ENCODE results near the gene BRD4. TPM values are rescaled to one million over a fixed set of nuclear protein-coding genes. Genes with fewer than 3 reads are reported as not detected.

BRD4 gene
- total RNA-seq, 6 donors from 2014 or later: 41.9 to 117 (median 79.3) TPM

GRCh38 chr19:15265214-15265849 lies 67.0 kb downstream of the BRD4 start:
- DNase-seq (no peak), ATAC-seq (ENCODE audit: low FRiP score in 2 of 2) (no peak)
- Histone ChIP-seq H3K36me3 (peaks cover 20 to 91% (median 64%) of the 10 kb centered on the region in 4 donors), H3K9me3 (no peaks in the 10 kb centered on the region), H3K27ac (peak overlapping the region; percentile 65 to 70 (median 66)), H3K4me1 (peaks cover 37 to 53% (median 50%) of the 10 kb centered on the region in 4 donors), H3K4me3 (no peak overlapping the region), H3K27me3 (no peaks in the 10 kb centered on the region)
- WGBS, 2 donors: 73 to 84% methylated on average over 21 to 25 of the region's 26 CpGs
- TF ChIP-seq EP300 (IDR thresholded peaks at IDR 0.05) (no peak), POLR2A (IDR thresholded peaks at IDR 0.05) (no peak), POLR2AphosphoS5 (IDR thresholded peaks at IDR 0.05) (no peak)
- TF ChIP-seq, protein P1, sequence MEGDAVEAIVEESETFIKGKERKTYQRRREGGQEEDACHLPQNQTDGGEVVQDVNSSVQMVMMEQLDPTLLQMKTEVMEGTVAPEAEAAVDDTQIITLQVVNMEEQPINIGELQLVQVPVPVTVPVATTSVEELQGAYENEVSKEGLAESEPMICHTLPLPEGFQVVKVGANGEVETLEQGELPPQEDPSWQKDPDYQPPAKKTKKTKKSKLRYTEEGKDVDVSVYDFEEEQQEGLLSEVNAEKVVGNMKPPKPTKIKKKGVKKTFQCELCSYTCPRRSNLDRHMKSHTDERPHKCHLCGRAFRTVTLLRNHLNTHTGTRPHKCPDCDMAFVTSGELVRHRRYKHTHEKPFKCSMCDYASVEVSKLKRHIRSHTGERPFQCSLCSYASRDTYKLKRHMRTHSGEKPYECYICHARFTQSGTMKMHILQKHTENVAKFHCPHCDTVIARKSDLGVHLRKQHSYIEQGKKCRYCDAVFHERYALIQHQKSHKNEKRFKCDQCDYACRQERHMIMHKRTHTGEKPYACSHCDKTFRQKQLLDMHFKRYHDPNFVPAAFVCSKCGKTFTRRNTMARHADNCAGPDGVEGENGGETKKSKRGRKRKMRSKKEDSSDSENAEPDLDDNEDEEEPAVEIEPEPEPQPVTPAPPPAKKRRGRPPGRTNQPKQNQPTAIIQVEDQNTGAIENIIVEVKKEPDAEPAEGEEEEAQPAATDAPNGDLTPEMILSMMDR (IDR thresholded peaks at IDR 0.05): no peak

- WGBS, 2 donors: 60 to 91% methylated on average over 1 of the region's 1 CpG
- TF ChIP-seq, protein P1 (IDR thresholded peaks at IDR 0.05): no peak
- no peak for TF ChIP-seq POLR2AphosphoS5 (IDR thresholded peaks at IDR 0.05)
- TF ChIP-seq POLR2A (IDR thresholded peaks at IDR 0.05): no peak
- no peak for TF ChIP-seq EP300 (IDR thresholded peaks at IDR 0.05)
- Histone ChIP-seq H3K27me3 (no peaks in the 10 kb centered on the region), H3K9me3 (no peaks in the 10 kb centered on the region), H3K27ac (peak overlapping the region; percentile 65 to 70 (median 66)), H3K36me3 (peaks cover 20 to 91% (median 65%) of the 10 kb centered on the region in 4 donors), H3K4me1 (peaks cover 36 to 50% (median 48%) of the 10 kb centered on the region in 4 donors), H3K4me3 (no peak overlapping the region)
- DNase-seq (no peak), ATAC-seq (ENCODE audit: low FRiP score in 2 of 2) (no peak)
Observed at GRCh38 chr19:15264933-15265206, 67.5 kb downstream of the BRD4 start.

DNA sequence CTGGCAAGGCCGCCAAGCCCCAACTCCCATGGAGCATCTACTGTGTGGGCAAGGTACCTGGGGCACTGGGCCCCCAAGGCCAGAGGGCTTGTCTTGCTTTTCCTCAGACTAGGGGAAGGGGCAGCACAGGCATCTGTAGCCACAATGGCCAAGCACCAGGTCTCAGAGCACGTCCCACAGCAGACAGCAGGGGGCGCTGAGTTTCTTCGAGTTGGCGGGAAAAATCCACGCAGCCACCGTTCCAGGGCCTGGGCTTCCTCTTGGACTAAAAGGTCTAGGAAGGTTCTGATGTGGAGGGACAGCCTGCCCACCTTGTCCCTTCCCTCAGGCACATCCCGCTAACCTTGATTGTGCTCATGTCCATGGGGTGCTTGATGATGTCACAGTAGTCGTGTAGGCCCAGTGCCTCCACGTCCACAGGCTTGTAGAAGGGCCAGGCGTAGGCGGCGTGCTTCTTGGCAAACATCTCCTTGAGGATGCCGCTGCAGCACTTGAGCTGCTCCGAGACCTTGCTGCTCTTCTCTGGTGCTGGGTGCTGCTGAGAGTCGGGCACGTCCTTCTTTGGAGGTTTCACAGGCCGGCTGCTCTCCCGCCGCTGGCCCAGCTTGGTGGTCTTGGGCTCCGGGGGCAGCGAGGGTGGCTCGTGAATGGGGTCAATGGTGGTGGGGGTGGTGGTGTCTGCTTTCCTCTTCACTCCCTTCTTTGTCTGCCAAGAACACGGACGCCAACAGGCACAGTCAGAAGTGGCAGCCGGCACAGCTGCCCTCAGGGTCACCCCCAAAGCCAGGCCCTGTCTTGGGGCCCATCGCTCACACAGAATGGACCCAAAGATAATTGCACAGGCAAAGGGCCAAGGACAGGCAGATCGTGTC lies 68.0 kb downstream of the BRD4 start:
- TF ChIP-seq EP300 (IDR thresholded peaks at IDR 0.05) (no peak), POLR2A (IDR thresholded peaks at IDR 0.05) (no peak), POLR2AphosphoS5 (IDR thresholded peaks at IDR 0.05) (peak; percentile 7 to 8)
- TF ChIP-seq, protein P1 (IDR thresholded peaks at IDR 0.05): peak; percentile 61 to 88 (median 82)
- peaks cover 30 to 45% (median 43%) of the 10 kb centered on the region in 4 donors for H3K4me1 ChIP-seq
- peak; percentile 58 to 68 for ATAC-seq (ENCODE audit: low FRiP score in 2 of 2)

DNA sequence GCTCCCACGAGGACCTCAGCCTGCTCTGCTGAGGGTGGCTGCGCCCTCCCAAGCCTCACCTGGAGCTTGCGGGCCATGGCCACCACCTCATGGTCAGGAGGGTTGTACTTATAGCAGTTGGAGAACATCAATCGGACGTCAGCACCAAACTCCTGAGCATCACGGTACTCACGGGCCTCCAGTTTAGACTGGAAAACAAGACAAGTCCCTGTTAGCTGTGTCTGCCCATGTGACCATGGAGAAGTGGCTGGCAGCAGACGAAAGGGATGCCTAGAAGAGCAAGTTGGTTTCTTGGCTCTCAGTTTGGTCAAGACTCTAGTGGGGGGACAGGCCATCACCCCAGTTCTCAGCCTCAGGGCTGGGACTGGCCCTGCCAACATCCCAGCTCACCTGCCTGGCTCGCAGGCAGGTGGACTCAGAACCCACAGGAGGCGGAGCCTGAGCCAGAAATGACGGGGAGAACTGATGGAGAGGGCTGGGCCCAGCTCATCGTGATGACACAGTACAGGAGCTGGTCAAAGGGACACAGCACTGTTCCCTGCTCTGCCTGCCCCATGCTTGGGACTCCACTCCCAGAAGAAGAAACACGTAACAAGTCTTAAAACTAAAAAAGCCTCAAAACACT lies 68.9 kb downstream of the BRD4 start:
- H3K4me3 ChIP-seq: no peak overlapping the region
- peaks cover 29 to 37% (median 35%) of the 10 kb centered on the region in 4 donors for H3K4me1 ChIP-seq
- 79 to 85% methylated on average over 10 to 13 of the region's 13 CpGs for WGBS, 2 donors
- no peaks in the 10 kb centered on the region for H3K27me3 ChIP-seq
- DNase-seq: no peak
- H3K27ac ChIP-seq: peak overlapping the region in 3 of 4 donors; percentile 2 to 70 (median 66)
- no peak for ATAC-seq (ENCODE audit: low FRiP score in 2 of 2)
- H3K9me3 ChIP-seq: no peaks in the 10 kb centered on the region
- H3K36me3 ChIP-seq: peaks cover 29 to 96% (median 72%) of the 10 kb centered on the region in 4 donors
- no peak for TF ChIP-seq EP300 (IDR thresholded peaks at IDR 0.05)
- TF ChIP-seq POLR2AphosphoS5 (IDR thresholded peaks at IDR 0.05): no peak
- TF ChIP-seq, protein P1 (IDR thresholded peaks at IDR 0.05): no peak
- no peak for TF ChIP-seq POLR2A (IDR thresholded peaks at IDR 0.05)

More for the DNA sequence above, 68.0 kb downstream of the BRD4 start:
- Histone ChIP-seq H3K27ac (peak overlapping the region; percentile 65 to 70 (median 66)), H3K36me3 (peaks cover 24 to 94% (median 68%) of the 10 kb centered on the region in 4 donors), H3K27me3 (no peaks in the 10 kb centered on the region), H3K4me3 (no peak overlapping the region), H3K9me3 (no peaks in the 10 kb centered on the region)
- WGBS, 2 donors: 54 to 80% methylated on average over 12 to 25 of the region's 28 CpGs
- peak in 1 of 2 donors; percentile 70 for DNase-seq

All from upper lobe of left lung (tissue), 6 donors.